ENCODE results near the gene RAI1.

The RAI1 gene

DNA sequence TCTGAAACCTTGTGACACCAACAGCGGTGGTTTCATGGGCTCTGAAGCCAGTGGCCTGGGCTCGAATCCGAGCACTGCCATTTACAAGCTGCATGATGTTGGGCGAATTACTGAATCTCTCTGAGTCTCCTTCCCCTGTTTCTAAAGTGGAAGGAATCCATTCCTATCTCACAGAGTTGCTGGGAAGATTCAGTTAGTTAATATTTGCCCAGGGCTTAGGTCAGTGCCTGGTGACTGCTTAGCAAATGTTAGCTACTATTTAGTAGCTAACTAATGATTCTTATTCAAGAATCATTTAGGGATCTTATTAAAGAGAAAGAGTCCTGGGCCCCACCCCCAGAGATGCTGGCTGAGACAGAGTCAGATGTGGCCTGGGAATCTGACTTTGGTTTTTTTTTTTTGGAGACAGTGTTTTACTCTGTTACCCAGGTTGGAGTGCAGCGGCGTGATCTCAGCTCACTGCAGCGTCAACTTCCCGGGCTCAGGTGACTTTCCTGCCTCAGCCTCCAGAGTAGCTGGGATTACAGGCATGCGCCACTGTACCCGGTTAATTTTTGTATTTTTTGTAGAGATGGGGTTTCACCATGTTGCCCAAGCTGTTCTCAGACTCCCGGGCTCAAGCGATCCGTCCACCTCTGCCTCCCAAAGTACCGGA is 33.6 kb upstream of the RAI1 start:
- H3K9me3 Mint-ChIP-seq, result peaks cover 9% of the 10 kb centered on the region
- no peak overlapping the region for H3K27ac Mint-ChIP-seq
- H3K4me1 Mint-ChIP-seq (ENCODE audit: low read depth), result no peaks in the 10 kb centered on the region
- intact Hi-C loops (cut with micrococcal nuclease), result no loop called here
- H3K4me3 Mint-ChIP-seq, result no peak overlapping the region
- H3K27me3 Mint-ChIP-seq, result peaks cover 21% of the 10 kb centered on the region
- H3K36me3 Mint-ChIP-seq (ENCODE audit: low read depth), result no peaks in the 10 kb centered on the region

GRCh38 chr17:17648762-17649161 is 32.5 kb upstream of the RAI1 start:
- no peaks in the 10 kb centered on the region for H3K4me1 Mint-ChIP-seq (ENCODE audit: low read depth)
- peaks cover 9% of the 10 kb centered on the region for H3K9me3 Mint-ChIP-seq
- no peak overlapping the region for H3K27ac Mint-ChIP-seq
- no peak overlapping the region for H3K4me3 Mint-ChIP-seq
- intact Hi-C loops (cut with micrococcal nuclease), result no loop called here
- peaks cover 21% of the 10 kb centered on the region for H3K27me3 Mint-ChIP-seq
- H3K36me3 Mint-ChIP-seq (ENCODE audit: low read depth), result no peaks in the 10 kb centered on the region

DNA sequence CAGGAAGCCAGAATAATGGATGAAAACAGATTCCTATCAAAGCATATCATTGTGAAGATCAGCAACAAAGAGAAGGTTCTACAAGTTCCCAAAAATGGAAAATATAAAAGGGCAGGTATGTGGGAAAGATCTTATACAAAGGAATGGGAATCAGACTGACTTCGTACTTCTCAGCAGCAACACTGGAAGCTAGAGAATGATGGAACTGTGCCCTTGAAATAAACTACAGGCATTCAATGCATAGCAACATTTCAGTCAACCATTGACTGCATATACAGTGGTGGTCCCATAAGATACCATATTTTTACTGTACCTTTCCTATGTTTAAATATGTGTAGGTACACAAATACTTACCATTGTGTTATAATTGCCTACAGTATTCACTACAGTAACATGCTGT is 30.3 kb upstream of the RAI1 start:
- no peaks in the 10 kb centered on the region for H3K36me3 Mint-ChIP-seq (ENCODE audit: low read depth)
- intact Hi-C loops (cut with micrococcal nuclease), result no loop called here
- H3K4me1 Mint-ChIP-seq (ENCODE audit: low read depth), result no peaks in the 10 kb centered on the region
- H3K4me3 Mint-ChIP-seq, result no peak overlapping the region
- no peak overlapping the region for H3K27ac Mint-ChIP-seq
- peaks cover 21% of the 10 kb centered on the region for H3K27me3 Mint-ChIP-seq
- peaks cover 9% of the 10 kb centered on the region for H3K9me3 Mint-ChIP-seq

DNA sequence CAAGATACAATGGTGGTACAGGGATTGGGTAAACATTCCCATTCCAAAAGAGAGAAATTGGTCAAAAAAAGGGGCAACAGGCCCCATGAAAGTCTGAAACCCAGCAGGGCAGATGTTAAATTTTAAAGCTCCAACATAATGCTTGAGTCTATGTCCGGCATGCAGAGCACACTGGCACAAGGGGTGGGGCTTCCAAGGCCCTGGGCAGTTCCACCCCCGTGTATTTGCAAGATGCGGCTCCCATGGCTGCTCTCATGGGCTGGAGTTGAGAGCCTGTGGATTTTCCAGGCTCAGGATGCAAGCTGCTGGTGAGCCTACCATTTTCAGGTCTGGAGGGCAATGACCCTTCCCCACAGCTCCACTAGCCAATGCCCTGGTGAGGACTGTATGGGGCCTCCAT is 27.9 kb upstream of the RAI1 start:
- no peaks in the 10 kb centered on the region for H3K4me1 Mint-ChIP-seq (ENCODE audit: low read depth)
- H3K27ac Mint-ChIP-seq, result no peak overlapping the region
- no peaks in the 10 kb centered on the region for H3K36me3 Mint-ChIP-seq (ENCODE audit: low read depth)
- H3K27me3 Mint-ChIP-seq, result peaks cover 7% of the 10 kb centered on the region
- peaks cover 19% of the 10 kb centered on the region for H3K9me3 Mint-ChIP-seq
- no peak overlapping the region for H3K4me3 Mint-ChIP-seq
- intact Hi-C loops (cut with micrococcal nuclease), result no loop called here

GRCh38 chr17:17659340-17659739 is 21.9 kb upstream of the RAI1 start:
- intact Hi-C loops (cut with micrococcal nuclease), result no loop called here
- no peak overlapping the region for H3K4me3 Mint-ChIP-seq

GRCh38 chr17:17661134-17661533 is 20.1 kb upstream of the RAI1 start:
- H3K27me3 Mint-ChIP-seq, result peaks cover 16% of the 10 kb centered on the region
- H3K4me3 Mint-ChIP-seq, result no peak overlapping the region
- H3K27ac Mint-ChIP-seq, result no peak overlapping the region
- no peaks in the 10 kb centered on the region for H3K36me3 Mint-ChIP-seq (ENCODE audit: low read depth)
- H3K4me1 Mint-ChIP-seq (ENCODE audit: low read depth), result peaks cover 29% of the 10 kb centered on the region
- peaks cover 23% of the 10 kb centered on the region for H3K9me3 Mint-ChIP-seq
- intact Hi-C loops (cut with micrococcal nuclease), result no loop called here

More at GRCh38 chr17:17659340-17659739, 21.9 kb upstream of the RAI1 start:
- Mint-ChIP-seq H3K27ac (no peak overlapping the region), H3K27me3 (peaks cover 14% of the 10 kb centered on the region), H3K36me3 (ENCODE audit: low read depth) (no peaks in the 10 kb centered on the region), H3K4me1 (ENCODE audit: low read depth) (peaks cover 29% of the 10 kb centered on the region), H3K9me3 (peaks cover 23% of the 10 kb centered on the region)

DNA sequence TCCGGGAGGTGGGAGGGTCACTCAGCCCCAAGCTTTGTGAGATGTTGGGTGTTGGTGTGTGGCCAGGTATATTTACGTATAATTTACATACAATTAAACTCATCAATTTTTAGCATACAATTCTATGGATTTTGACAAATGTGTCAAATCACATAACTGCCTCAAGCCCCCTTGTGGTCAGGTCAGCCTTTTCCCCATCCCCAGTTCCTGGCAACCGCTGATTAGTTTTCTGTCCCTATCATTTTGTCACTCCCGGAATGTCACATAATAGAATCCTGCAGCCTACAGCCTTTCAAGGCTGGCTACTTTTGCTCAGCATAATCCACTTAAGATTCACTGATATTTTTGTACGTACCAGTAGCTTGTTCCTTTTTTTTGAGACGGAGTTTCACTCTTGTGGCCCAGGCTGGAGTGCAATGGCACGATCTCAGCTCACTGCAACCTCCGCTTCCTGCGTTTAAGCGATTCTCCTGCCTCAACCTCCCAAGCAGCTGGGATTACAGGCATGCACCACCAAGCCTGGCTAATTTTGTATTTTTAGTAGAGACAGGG is 19.3 kb upstream of the RAI1 start:
- Mint-ChIP-seq H3K4me3 (no peak overlapping the region), H3K27me3 (peaks cover 19% of the 10 kb centered on the region), H3K4me1 (ENCODE audit: low read depth) (peaks cover 29% of the 10 kb centered on the region), H3K9me3 (peaks cover 23% of the 10 kb centered on the region), H3K36me3 (ENCODE audit: low read depth) (no peaks in the 10 kb centered on the region), H3K27ac (no peak overlapping the region)
- intact Hi-C loops (cut with micrococcal nuclease), result no loop called here

GRCh38 chr17:17663160-17664063 is 17.8 kb upstream of the RAI1 start:
- Mint-ChIP-seq H3K4me3 (no peak overlapping the region), H3K9me3 (peaks cover 13% of the 10 kb centered on the region), H3K27me3 (peaks cover 20% of the 10 kb centered on the region), H3K4me1 (ENCODE audit: low read depth) (peaks cover 29% of the 10 kb centered on the region), H3K36me3 (ENCODE audit: low read depth) (no peaks in the 10 kb centered on the region), H3K27ac (no peak overlapping the region)
- intact Hi-C loops (cut with micrococcal nuclease), result no loop called here

- Mint-ChIP-seq H3K4me1 (ENCODE audit: low read depth) (peaks cover 29% of the 10 kb centered on the region), H3K36me3 (ENCODE audit: low read depth) (no peaks in the 10 kb centered on the region), H3K27ac (no peak overlapping the region), H3K27me3 (peaks cover 21% of the 10 kb centered on the region), H3K9me3 (peaks cover 6% of the 10 kb centered on the region), H3K4me3 (no peak overlapping the region)
- intact Hi-C loops (cut with micrococcal nuclease), result no loop called here
Measured at GRCh38 chr17:17664064-17664452, 17.2 kb upstream of the RAI1 start.

- Mint-ChIP-seq H3K4me3 (no peak overlapping the region), H3K36me3 (ENCODE audit: low read depth) (no peaks in the 10 kb centered on the region), H3K27me3 (peaks cover 17% of the 10 kb centered on the region), H3K9me3 (no peaks in the 10 kb centered on the region), H3K27ac (no peak overlapping the region), H3K4me1 (ENCODE audit: low read depth) (peaks cover 29% of the 10 kb centered on the region)
- intact Hi-C loops (cut with micrococcal nuclease), result no loop called here
Measured at GRCh38 chr17:17665255-17665654, 16.0 kb upstream of the RAI1 start.

DNA sequence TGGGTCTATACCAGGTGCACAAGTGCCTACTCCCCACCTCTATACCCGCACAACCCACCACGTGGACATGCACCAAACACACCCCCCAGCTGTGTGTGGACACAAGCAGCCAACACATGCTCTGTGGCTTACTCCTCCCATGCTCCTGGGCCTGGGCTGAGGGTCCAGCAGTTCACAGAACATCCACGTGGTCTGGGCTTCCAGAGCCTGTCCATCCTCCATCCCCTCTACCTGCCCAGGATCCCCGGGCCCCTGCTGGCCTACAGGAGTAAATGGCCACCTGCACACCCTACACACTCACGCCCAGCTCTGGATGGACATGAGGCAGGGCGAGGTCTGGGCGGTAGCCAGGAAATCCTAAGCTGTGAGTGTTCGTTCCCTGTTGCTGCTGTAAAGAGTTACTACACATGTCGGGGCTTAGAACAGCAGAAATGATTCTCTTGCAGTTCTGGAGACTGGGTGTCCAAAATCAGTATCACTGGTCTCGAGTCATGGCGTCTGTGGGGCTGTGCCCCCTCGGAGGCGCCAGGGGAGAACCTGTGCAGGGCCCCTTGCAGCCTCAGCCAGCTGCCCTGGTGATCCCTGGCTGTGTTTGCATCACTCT is 15.0 kb upstream of the RAI1 start:
- no peaks in the 10 kb centered on the region for H3K9me3 Mint-ChIP-seq
- intact Hi-C loops (cut with micrococcal nuclease), result no loop called here
- H3K4me1 Mint-ChIP-seq (ENCODE audit: low read depth), result peaks cover 26% of the 10 kb centered on the region
- peaks cover 17% of the 10 kb centered on the region for H3K27me3 Mint-ChIP-seq
- H3K4me3 Mint-ChIP-seq, result no peak overlapping the region
- no peaks in the 10 kb centered on the region for H3K36me3 Mint-ChIP-seq (ENCODE audit: low read depth)
- H3K27ac Mint-ChIP-seq, result no peak overlapping the region

GRCh38 chr17:17667231-17667630 is 14.0 kb upstream of the RAI1 start:
- Mint-ChIP-seq H3K9me3 (no peaks in the 10 kb centered on the region), H3K36me3 (ENCODE audit: low read depth) (no peaks in the 10 kb centered on the region), H3K27ac (no peak overlapping the region), H3K27me3 (peaks cover 20% of the 10 kb centered on the region), H3K4me3 (no peak overlapping the region), H3K4me1 (ENCODE audit: low read depth) (peaks cover 17% of the 10 kb centered on the region)
- intact Hi-C loops (cut with micrococcal nuclease), result no loop called here

- H3K36me3 Mint-ChIP-seq (ENCODE audit: low read depth), result no peaks in the 10 kb centered on the region
- no peaks in the 10 kb centered on the region for H3K9me3 Mint-ChIP-seq
- no peak overlapping the region for H3K4me3 Mint-ChIP-seq
- intact Hi-C loops (cut with micrococcal nuclease), result no loop called here
- H3K4me1 Mint-ChIP-seq (ENCODE audit: low read depth), result peaks cover 17% of the 10 kb centered on the region
- peaks cover 20% of the 10 kb centered on the region for H3K27me3 Mint-ChIP-seq
- H3K27ac Mint-ChIP-seq, result no peak overlapping the region
Measured at GRCh38 chr17:17667947-17668346, 13.3 kb upstream of the RAI1 start.

DNA sequence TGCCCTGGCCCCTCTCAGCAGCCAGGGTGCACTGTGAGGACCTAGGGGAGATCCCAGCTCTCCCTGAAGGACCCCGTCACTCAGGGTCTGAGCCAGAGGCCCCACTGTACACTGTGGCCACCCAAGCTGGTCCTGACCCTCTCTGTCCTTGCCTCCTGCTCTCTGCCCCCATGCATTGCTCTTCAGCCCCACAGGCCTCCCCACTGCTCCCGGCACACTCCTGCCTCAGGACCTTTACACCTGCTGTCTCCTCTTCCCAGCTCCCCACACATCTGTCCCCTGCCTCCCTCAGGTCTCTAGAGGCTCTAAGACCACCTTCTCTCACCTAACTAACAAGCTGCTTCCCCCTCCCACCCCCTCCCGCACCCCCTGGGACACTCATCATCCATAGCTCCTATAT is 12.9 kb upstream of the RAI1 start:
- no peaks in the 10 kb centered on the region for H3K9me3 Mint-ChIP-seq
- peaks cover 17% of the 10 kb centered on the region for H3K27me3 Mint-ChIP-seq
- no peak overlapping the region for H3K27ac Mint-ChIP-seq
- H3K4me3 Mint-ChIP-seq, result no peak overlapping the region
- intact Hi-C loops (cut with micrococcal nuclease), result no loop called here
- peaks cover 17% of the 10 kb centered on the region for H3K4me1 Mint-ChIP-seq (ENCODE audit: low read depth)
- no peaks in the 10 kb centered on the region for H3K36me3 Mint-ChIP-seq (ENCODE audit: low read depth)

Data from dendritic cell treated with granulocyte-macrophage colony-stimulating factor and Interleukin-4, amounts not matched to agents 40 ng/mL and 50 ng/mL, for 4 days (primary cell).